Measurements from ENCODE around the gene NSMCE4A.

- no peak for TF ChIP-seq CTCF (IDR thresholded peaks at IDR 0.05; ENCODE audit: low read length)
- TF ChIP-seq EZH2 (optimal IDR thresholded peaks at IDR 0.05; ENCODE audit: low read depth, low read length), result no peak
- TF ChIP-seq EZH2phosphoT487 (IDR thresholded peaks at IDR 0.05; ENCODE audit: low read length), result no peak
Observed at GRCh38 chr10:121965996-121966395, 9.0 kb downstream of the NSMCE4A start.
